K562 (cell line): Measurements from ENCODE around the gene PEX13. TPM values are rescaled to one million over a fixed set of nuclear protein-coding genes. Genes with fewer than 3 reads are reported as not detected.

Experiments
- ATAC-seq: fragments of 200-7000 bp; cut with Tn5 transposase; 3 replicates; pipeline ENCODE4 v1.9.1; 2020; ENCODE audit warnings: moderate library complexity
- BruUV-seq: library from RNA; stranded (reverse); fragments of 400-500 nt; replicated peaks from 2 replicates; lab custom pipeline; 2021; lab: Mats Ljungman, UMichigan
- CTCF ChIA-PET: fragments of 300-600 bp; formaldehyde crosslinking; extraction: SDS; loops from one replicate; lab custom pipeline; 2021; ENCODE audit warnings: low intra/inter-chr PET ratio; lab: Yijun Ruan, JAX
- POLR2A ChIA-PET: fragments of 300-600, 350-650 bp; sonication (Branson Sonifier 250); formaldehyde crosslinking; extraction: SDS; loops from one replicate; lab custom pipeline; 2021; ENCODE audit warnings: antibody characterized with exemption, inconsistent platforms; lab: Yijun Ruan, JAX
- DNase-seq, 4 experiments: peaks; one replicate each; pipeline versions ENCODE4 v3.0.0 to v3.0.0-alpha.2; 2011 to 2018; ENCODE audit warnings: low spot score in 3 of 4, mixed read lengths in 3 of 4; ENCODE audit errors: extremely low read depth in 1 of 4
- FAIRE-seq: peaks from 2 replicates; lab custom pipeline; 2011; peaks lifted over from hg19 to GRCh38; lab: Jason Lieb, UNC
- H2AFZ ChIP-seq: 2 replicates; pipeline ENCODE4 v1.6.0; 2011; ENCODE audit warnings: low read depth, low read length, control low read depth, inconsistent platforms
- H3K27ac ChIP-seq: fragments of 200-600 bp; 3 replicates; pipeline ENCODE4 v1.8.0; 2011; ENCODE audit warnings: low read depth, mild to moderate bottlenecking, control low read depth, inconsistent platforms, low read length, moderate library complexity, mixed read lengths; ENCODE audit errors: extremely low read depth
- H3K27me3 ChIP-seq, 2 experiments: fragments of 300-600 bp in 1 of 2; 2 replicates in 1 of 2; 3 replicates in 1 of 2; pipeline versions ENCODE4 v1.6.0 to v1.8.0; 2011; ENCODE audit warnings: inconsistent platforms in 2 of 2, low read length in 2 of 2, mild to moderate bottlenecking in 1 of 2, mixed read lengths in 1 of 2, moderate library complexity in 1 of 2; ENCODE audit not compliant: control insufficient read depth in 2 of 2, insufficient read depth in 2 of 2
- H3K36me3 ChIP-seq: fragments of 300-600 bp; 3 replicates; pipeline ENCODE4 v1.8.0; 2011; ENCODE audit warnings: mild to moderate bottlenecking, low read length, inconsistent platforms; ENCODE audit not compliant: control insufficient read depth, insufficient read depth
- H3K4me1 ChIP-seq, 2 experiments: fragments of 200-600 bp in 1 of 2; replicated peaks in 1 of 2; 2 replicates in 1 of 2; 3 replicates in 1 of 2; pipeline versions ENCODE4 v1.5.1 to v1.8.0; 2011; ENCODE audit warnings: inconsistent platforms in 2 of 2, low read length in 2 of 2, mild to moderate bottlenecking in 1 of 2, mixed read lengths in 1 of 2, moderate library complexity in 1 of 2; ENCODE audit not compliant: control insufficient read depth in 2 of 2, insufficient read depth in 2 of 2
- H3K4me2 ChIP-seq: 2 replicates; pipeline ENCODE4 v1.6.1; 2011; ENCODE audit warnings: low read length, control low read depth, inconsistent platforms, mixed read lengths; ENCODE audit not compliant: insufficient read depth
- H3K4me3 ChIP-seq: fragments of 200-600 bp; sonication (generic), shearing (Covaris generic); 2 replicates; pipeline ENCODE4 v1.5.1; 2016; ENCODE audit warnings: control low read depth, inconsistent platforms
- H3K79me2 ChIP-seq: fragments of 200-600 bp; 3 replicates; pipeline ENCODE4 v1.8.0; 2011; ENCODE audit warnings: low read length, inconsistent platforms; ENCODE audit not compliant: control insufficient read depth, insufficient read depth
- H3K9ac ChIP-seq, 2 experiments: 2 replicates each; pipeline versions ENCODE4 v1.6.0 to v1.6.1; 2011; ENCODE audit warnings: low read depth in 2 of 2, low read length in 2 of 2, control low read depth in 1 of 2, inconsistent platforms in 1 of 2, mild to moderate bottlenecking in 1 of 2, mixed read lengths in 1 of 2; ENCODE audit not compliant: insufficient read depth in 1 of 2
- H3K9me1 ChIP-seq: one replicate; pipeline ENCODE4 v1.6.0; 2011; ENCODE audit warnings: inconsistent platforms, mild to moderate bottlenecking, low read length, moderate library complexity; ENCODE audit not compliant: control insufficient read depth, insufficient read depth
- H3K9me3 ChIP-seq: replicated peaks from 2 replicates; pipeline ENCODE4 v1.5.1; 2011; ENCODE audit warnings: low read depth, low read length, inconsistent platforms; ENCODE audit not compliant: control insufficient read depth, insufficient read depth
- H4K20me1 ChIP-seq: replicated peaks from 2 replicates; pipeline ENCODE4 v1.6.1; 2011; ENCODE audit warnings: low read length, inconsistent platforms, mixed read lengths; ENCODE audit not compliant: control insufficient read depth, insufficient read depth
- ASH1L ChIP-seq: fragments of 450-650 bp; IDR thresholded peaks from 2 replicates; pipeline ENCODE4 v1.6.1; 2018; ENCODE audit warnings: borderline replicate concordance, mild to moderate bottlenecking, low read depth; ENCODE audit not compliant: partially characterized antibody
- CC2D1A ChIP-seq: fragments of 450-650 bp; IDR thresholded peaks from 2 replicates; pipeline ENCODE4 v1.6.1; 2017; ENCODE audit warnings: mild to moderate bottlenecking
- CREB3 ChIP-seq: fragments of 450-650 bp; conservative IDR thresholded peaks from 2 replicates; pipeline ENCODE4 v1.6.1; 2016; ENCODE audit warnings: missing genetic modification characterization, low read depth, mild to moderate bottlenecking, missing compliant biosample characterization, moderate library complexity
- DACH1 ChIP-seq: fragments of 450-650 bp; IDR thresholded peaks from 2 replicates; pipeline ENCODE4 v1.6.1; 2018; ENCODE audit not compliant: partially characterized antibody
- DMBX1 ChIP-seq: fragments of 250-450 bp; sonication (Bioruptor Pico); IDR thresholded peaks from 2 replicates; pipeline ENCODE4 v1.8.0; 2022; ENCODE audit warnings: inconsistent platforms, mild to moderate bottlenecking, moderate library complexity, borderline replicate concordance
- HMGXB4 ChIP-seq: sonication (generic); formaldehyde crosslinking; IDR thresholded peaks from 2 replicates; pipeline ENCODE4 v1.8.1; 2023; ENCODE audit warnings: mild to moderate bottlenecking, missing genetic modification reagents
- SMC3 ChIP-seq: conservative IDR thresholded peaks from 2 replicates; pipeline ENCODE4 v1.6.1; 2011; ENCODE audit warnings: low read depth, low read length, improper control_type of control experiment; ENCODE audit not compliant: insufficient read depth
- ZNF609 ChIP-seq: sonication (generic); formaldehyde crosslinking; IDR thresholded peaks from 2 replicates; pipeline ENCODE4 v1.8.1; 2023; ENCODE audit warnings: missing genetic modification reagents, mild to moderate bottlenecking, borderline replicate concordance
- WGBS: fragments of 100-300 bp; shearing (Covaris generic); methylation state at CpG from one replicate; pipeline ENCODE4 v1.1.6; 2016; ENCODE audit warnings: low coverage, mixed read lengths; ENCODE audit not compliant: insufficient coverage; ENCODE audit errors: missing lambda C conversion rate; 5-methylcytosine and 5-hydroxymethylcytosine counted together
- in situ Hi-C: fragments of 300-500 bp; cut with MboI; formaldehyde crosslinking; loops from 4 replicates; pipeline ENCODE4 v1.15.0; 2018; ENCODE audit warnings: inconsistent platforms, mixed read lengths
- intact Hi-C: fragments of 100-400 bp; cut with micrococcal nuclease; formaldehyde crosslinking; loops from 2 replicates; pipeline ENCODE4 v1.14.2; 2022
- polyA plus RNA-seq, 8 experiments: library from polyadenylated mRNA; depleted of rRNA in 4 of 8; stranded (reverse) in 5 of 8; unstranded in 3 of 8; fragments of >200 nt; fragmentation: Nextera tagmentation in 2 of 8; fragmentation: Illumina TruSeq in 1 of 8; extraction: Ambion mirVana in 2 of 8; extraction: Trizol in 1 of 8; gene quantifications; 2 replicates each; pipeline versions ENCODE4 v1.2.1 to v1.2.3, GENCODE V29; 2011 to 2014; ENCODE audit warnings: inconsistent platforms in 1 of 8, missing spikeins in 1 of 8
- total RNA-seq, 7 experiments: library from RNA; depleted of rRNA in 6 of 7; stranded (reverse); fragments of >200 nt in 6 of 7; fragmentation: Illumina TruSeq in 2 of 7; extraction: Trizol in 2 of 7; gene quantifications; 2 replicates each; pipeline versions ENCODE4 v1.2.1 to v1.2.3, GENCODE V29; 2011 to 2021; ENCODE audit warnings: low replicate concordance in 1 of 7
- TF ChIP-seq, protein P1 (sequence below): fragments of 250-450 bp; sonication (Bioruptor Pico); IDR thresholded peaks from 2 replicates; pipeline ENCODE4 v1.5.0; 2022; ENCODE audit warnings: mild to moderate bottlenecking
- TF ChIP-seq, protein P2 (sequence below): fragments of 450-650 bp; IDR thresholded peaks from one replicate; pipeline ENCODE4 v1.6.1; 2018; ENCODE audit warnings: mild to moderate bottlenecking, moderate library complexity; ENCODE audit not compliant: partially characterized antibody

Gene PEX13
- total and polyA plus RNA-seq, 9 of the 15 experiments (the other 6 are each of a cell fraction or from before 2014, with no cell fraction given): 4.0 to 30.4 (median 18.8) TPM

DNA sequence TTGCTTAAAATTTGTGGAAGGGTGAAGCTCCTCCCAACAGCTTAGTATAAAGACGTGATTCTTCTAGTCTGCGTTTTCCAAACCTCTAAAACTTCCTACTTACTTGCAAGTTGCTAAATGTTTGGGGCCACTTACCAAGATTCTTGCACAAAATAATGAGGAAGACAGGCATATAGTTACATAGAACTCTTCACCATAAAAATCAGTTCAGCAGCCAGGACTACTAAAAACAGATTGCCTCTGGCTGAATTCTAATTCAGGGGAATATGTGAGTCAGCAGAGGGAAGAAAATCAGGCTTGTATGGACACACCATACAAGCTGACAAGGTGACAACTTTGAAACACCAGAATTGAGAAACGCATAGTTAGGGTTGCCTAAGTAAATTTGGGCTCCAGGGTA is 2.8 kb upstream of the PEX13 start:
- no peak for FAIRE-seq
- H3K4me3 ChIP-seq: no peak overlapping the region
- WGBS: 53% methylated on average over 3 of the region's 3 CpGs
- peaks cover 36% of the 10 kb centered on the region for H3K79me2 ChIP-seq
- BruUV-seq: no TSS peak
- ChIA-PET CTCF (no interaction called here), POLR2A (interaction anchor here (0.5 kb wide), 1 partner anchor 896 kb away, joined by 3 read pairs; no protein-coding TSS in a partner anchor)
- intact Hi-C loops: loop anchor here (5.0 kb wide), 1 partner anchor 163 kb away; no protein-coding TSS in a partner anchor
- ATAC-seq: no peak
- in situ Hi-C loops: no loop called here
- DNase-seq: no peak
- peaks cover 9% of the 10 kb centered on the region; the same call in 1 of the 3 replicates for H3K36me3 ChIP-seq
- no peaks in the 10 kb centered on the region for H3K9me3 ChIP-seq
- no peaks in the 10 kb centered on the region for H3K27me3 ChIP-seq
- no peak overlapping the region for H3K27ac ChIP-seq
- no peak overlapping the region for H3K9ac ChIP-seq
- H3K9me1 ChIP-seq: no peaks in the 10 kb centered on the region
- no peak overlapping the region for H3K4me2 ChIP-seq
- H4K20me1 ChIP-seq: no peaks in the 10 kb centered on the region
- H2AFZ ChIP-seq: no peak overlapping the region
- H3K4me1 ChIP-seq: peaks cover 0 to under 1% of the 10 kb centered on the region in 2 experiments; a peak in 2 of 5 replicates
- TF ChIP-seq CREB3 (tag) (no peak), ASH1L (no peak), SMC3 (no peak), HMGXB4 (CRISPR knock-in tag) (no peak), CC2D1A (no peak), DACH1 (no peak), DMBX1 (CRISPR knock-in tag) (no peak), ZNF609 (CRISPR knock-in tag) (no peak)
- TF ChIP-seq, protein P1, sequence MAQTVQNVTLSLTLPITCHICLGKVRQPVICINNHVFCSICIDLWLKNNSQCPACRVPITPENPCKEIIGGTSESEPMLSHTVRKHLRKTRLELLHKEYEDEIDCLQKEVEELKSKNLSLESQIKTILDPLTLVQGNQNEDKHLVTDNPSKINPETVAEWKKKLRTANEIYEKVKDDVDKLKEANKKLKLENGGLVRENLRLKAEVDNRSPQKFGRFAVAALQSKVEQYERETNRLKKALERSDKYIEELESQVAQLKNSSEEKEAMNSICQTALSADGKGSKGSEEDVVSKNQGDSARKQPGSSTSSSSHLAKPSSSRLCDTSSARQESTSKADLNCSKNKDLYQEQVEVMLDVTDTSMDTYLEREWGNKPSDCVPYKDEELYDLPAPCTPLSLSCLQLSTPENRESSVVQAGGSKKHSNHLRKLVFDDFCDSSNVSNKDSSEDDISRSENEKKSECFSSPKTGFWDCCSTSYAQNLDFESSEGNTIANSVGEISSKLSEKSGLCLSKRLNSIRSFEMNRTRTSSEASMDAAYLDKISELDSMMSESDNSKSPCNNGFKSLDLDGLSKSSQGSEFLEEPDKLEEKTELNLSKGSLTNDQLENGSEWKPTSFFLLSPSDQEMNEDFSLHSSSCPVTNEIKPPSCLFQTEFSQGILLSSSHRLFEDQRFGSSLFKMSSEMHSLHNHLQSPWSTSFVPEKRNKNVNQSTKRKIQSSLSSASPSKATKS (CRISPR knock-in tag): no peak
- TF ChIP-seq, protein P2, sequence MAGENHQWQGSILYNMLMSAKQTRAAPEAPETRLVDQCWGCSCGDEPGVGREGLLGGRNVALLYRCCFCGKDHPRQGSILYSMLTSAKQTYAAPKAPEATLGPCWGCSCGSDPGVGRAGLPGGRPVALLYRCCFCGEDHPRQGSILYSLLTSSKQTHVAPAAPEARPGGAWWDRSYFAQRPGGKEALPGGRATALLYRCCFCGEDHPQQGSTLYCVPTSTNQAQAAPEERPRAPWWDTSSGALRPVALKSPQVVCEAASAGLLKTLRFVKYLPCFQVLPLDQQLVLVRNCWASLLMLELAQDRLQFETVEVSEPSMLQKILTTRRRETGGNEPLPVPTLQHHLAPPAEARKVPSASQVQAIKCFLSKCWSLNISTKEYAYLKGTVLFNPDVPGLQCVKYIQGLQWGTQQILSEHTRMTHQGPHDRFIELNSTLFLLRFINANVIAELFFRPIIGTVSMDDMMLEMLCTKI: no peak
